ENCODE data around the gene POU2F3. TPM values are rescaled to one million over a fixed set of nuclear protein-coding genes. Genes with fewer than 3 reads are reported as not detected.

Gene POU2F3
- total RNA-seq, 1 experiment from 2014 or later: not detected

DNA sequence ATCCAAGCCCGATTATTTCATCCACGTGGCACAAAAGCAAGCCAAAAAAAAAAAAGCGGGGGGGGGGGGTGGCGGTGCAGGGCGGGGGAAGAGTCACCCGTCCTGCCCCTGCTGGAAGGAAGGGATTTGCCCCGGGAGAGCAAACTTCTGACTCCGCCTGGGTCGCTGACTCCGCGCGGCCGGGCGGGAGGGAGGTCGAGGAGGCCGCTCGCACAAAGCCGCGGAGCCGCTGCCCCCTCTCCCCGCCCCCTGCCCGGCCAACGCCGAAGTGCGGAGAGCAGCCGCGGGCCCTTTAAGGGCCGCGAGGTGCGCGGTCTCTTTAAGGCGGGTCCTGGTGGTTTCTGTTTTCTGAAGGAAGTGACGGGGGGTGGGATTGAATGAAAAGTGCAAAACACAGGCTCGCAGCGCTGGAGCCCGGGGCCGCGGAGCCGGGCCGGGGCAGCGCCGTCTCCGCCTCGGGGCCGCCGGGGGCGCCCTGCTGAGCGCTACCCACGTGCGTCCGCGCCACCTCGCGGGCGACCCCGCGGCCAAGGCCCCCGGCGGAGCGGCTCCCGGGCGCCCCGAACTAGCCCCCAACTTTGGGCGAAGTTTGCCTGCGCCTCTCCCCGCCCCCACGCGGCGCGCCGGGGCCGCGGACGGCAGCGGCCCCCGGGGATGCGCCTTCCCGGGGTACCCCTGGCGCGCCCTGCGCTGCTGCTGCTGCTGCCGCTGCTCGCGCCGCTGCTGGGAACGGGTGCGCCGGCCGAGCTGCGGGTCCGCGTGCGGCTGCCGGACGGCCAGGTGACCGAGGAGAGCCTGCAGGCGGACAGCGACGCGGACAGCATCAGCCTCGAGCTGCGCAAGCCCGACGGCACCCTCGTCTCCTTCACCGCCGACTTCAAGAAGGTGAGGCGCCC is 29.1 kb upstream of the POU2F3 start, which contains the start of gene OAF:
OAF (plus strand) TSS at position 407 of the 896 bp plus-strand sequence; CDS start at position 655, 248 bp downstream.
- DNase-seq (ENCODE audit: low read depth): peak; percentile 88

DNA sequence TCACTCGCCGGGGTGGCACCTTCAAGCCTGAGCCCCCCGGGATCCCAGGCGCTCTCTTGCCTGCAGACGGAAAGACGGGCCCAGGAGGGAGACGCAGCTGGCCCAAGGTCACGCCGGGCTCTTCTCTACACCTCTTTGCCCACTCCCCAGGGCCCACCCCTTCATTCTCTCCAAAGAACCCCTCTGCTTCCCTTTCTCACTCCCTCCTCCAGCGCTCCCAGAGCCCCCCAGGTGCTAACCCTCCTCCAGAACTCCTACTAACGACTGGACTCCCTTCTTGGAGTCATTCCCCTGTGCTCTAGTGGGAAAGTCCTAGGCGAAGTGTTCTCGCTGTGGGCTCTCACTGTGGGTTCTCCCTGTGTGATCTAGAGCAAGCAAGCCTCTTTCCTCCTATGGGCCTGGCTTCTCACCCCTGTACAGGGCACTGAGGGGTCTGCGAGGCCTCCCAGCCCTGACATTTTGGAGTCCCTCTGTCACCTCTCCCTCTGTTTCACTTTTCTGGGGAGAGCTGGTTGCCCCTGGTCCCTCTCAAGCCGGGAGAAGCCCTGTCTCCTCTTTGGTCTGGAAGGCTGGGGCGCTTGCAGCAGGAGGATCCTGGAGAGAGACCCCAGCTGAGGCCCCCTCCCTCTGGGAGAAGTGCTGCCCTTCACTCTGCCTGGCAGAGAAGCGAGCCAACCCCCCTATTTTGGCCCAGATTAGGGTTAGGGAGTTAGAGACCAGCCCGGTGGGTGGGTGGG is 28.2 kb upstream of the POU2F3 start:
- DNase-seq (ENCODE audit: low read depth): no peak

DNA sequence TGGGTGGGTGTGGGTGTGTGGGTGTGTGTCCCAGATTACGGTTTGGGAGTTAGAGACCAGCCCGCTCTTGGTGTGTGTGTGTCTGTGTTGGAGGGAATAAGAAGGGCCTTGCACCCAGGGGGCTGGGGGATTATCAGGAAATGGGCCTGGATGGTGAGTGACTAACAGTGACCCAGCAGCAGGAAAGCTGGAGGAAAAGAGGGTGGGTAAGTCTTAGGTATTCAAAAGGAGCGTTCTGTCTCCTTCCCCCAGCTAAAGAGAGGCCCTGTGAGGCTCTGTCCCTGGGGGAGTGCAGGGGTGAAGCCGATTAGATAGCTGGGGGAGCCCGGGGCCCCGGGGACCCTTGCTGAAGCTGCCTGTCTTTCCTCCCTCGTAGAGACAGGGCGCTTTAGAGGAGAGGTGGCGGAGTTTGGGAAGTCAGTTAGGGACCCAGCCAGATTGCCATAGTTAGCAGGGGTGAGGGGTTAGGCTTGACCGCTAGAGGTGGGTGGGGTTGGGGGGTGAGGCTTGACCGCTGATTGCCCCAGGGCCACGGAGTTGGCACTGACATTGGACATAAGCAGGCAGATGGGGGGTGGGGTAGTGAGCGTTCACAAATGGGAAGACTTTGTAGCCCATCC is 27.6 kb upstream of the POU2F3 start:
- DNase-seq (ENCODE audit: low read depth): no peak

DNA sequence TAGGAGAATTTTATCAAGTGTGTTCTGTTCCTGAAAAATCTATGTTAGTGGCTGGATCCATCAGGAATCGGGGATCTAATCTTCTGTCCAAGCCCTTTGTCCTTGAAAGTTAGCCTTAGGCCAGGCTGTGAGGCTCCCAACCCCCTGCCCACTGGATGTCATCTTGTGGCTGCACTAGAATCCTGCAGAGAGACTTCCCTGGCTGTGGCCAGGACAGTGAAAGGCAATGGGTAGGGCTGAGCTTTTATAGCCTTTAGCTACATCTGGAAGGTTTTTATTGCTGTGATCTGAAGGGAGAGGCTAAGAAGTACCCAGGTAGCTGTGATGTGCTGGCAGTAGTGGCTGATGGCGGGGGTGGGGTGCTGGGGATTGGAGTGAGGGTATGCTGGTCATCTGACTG is 27.0 kb upstream of the POU2F3 start:
- peak; percentile 39 for DNase-seq (ENCODE audit: low read depth)

DNA sequence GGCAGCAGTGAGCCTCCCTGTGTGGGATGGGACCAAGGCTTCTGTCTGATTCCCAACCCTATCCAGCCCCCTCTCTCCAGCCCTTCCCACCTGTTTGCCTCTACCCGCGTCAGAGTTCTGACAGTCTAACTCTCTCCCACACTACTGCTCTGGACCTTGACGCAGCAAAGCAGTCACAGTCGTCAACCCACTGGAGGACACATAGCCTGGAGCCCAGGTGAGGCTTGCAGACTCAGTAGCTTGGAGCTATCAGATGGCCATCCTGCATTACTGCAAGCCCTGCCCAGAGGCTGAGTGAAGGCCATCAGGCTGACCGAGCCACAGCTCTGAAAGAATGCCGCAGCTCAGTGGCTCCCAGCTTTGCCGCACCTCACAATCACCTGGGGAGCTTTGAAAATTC is 25.4 kb upstream of the POU2F3 start:
- DNase-seq (ENCODE audit: low read depth): no peak

DNA sequence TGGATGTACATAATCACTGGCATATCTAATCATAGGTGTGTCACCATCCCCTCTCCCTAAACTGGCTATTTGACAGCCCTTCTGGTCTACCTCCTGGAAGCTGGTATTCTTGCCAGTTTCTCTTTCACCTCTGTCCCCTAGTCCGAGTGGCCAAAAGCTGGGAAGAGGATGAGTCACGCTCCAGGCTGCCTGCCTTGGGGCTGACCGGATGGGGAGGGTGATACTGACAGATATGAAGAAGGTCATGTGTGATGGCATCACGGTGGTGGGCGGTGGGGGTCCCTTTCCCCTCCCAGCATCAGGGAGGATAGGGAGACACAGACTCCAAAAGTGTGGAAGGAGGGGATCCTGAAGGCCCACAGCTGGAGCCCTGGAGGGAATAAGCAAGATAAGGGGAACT is 24.3 kb upstream of the POU2F3 start:
- peak; percentile 82 for DNase-seq (ENCODE audit: low read depth)

DNA sequence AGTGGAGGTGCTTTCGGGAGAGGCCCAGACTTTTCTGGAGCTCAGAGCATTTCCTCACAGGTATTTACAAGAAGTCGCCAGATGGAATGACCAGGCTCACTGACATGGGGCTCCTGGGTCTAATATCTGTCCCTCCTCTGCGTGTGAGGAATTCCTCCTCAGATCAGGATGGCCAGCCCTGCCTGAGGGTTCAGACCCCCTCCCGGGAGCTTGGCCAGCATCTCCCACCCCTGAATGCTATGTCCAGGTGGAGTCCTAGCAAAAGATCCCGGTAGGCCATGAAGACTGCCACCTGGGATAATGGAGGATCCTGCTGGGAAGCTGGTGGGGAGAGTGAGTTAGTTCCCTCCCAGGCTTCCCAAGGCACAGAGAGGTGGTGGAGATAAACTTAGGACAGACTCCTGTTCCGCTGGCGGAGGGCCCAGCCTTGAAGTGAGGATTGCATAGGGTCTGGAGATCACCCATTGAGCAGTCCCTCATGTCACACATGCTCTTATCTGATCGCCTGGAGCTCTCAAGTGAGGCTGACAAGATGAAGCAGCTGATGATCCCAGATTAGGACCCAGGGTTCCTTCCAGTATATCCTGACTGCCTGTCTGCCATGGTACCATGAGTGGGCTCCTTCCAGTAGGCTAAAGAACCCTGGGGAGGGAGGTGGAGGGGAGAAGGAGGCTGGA is 23.4 kb upstream of the POU2F3 start:
- DNase-seq (ENCODE audit: low read depth): no peak

DNA sequence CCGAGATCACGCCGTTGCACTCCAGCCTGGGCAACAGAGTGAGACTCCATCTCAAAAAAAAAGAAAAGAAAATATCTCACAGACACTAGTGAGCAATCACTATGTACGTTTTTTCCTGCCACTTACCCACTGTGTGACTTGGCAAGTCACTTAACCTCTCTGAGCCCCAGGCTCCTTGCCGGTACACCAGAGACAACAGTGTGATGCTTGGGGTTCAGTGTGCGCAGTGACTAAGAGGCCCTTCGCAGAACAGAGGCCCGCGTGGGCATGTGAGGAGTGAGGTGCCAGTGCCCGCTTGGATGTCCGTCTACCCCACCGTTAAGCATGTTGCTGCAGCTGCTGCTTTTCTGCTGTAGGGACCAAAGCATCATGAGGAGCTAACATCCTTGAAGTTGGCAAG is 22.4 kb upstream of the POU2F3 start:
- no peak for DNase-seq (ENCODE audit: low read depth)

DNA sequence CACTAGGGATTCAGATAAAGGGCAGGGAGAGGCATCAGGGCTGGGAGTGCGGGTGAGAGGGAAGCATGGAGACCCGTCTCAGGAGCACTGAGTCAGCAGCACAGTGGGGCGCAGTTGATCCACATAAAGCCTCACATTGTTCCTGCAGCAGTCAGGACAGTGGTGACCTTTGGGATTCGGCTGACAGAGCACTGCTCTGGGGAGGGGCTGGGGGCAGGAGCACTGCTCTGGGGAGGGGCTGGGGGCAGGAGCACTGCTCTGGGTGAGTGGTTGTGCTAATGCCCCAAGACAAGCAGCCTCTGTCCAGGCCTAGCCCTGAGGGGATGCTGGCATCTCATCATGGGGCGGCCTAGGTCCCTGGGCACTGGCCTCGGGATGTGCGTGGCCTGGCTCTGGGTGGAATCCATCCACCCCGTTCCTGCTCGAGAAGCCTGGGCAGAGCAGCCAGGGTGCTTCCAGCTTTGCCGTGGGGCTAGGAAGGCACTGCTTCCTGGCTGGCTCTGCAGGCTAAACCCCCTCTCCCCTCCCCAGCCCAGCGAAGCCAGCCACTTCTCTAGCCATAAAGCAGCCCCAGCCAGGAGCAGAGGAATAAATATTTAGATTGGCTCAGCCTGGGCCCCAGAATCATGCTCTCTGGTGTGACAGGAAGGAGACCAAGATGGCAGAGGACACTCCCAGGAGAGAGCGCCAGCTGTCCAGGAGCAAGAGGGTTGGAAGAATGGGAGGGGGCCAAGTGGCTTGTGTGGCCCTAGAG is 21.8 kb upstream of the POU2F3 start:
- DNase-seq (ENCODE audit: low read depth): peak; percentile 45

DNA sequence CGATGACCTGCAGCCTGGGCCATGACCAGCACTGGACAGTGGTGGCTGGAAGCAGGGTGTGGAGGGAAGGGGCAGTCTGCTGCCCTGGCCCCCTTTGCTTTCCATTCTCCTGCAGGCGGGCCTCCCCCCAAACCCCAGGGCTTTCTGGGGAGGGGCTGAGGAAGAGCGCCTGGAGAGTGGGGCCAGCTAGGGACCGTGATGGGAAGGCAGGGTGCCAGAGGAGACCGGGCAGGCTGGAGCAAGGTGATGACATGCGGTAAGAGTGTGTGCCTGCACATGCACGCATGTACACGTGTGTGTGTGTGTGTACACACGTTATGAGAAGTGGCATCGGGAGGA is 21.3 kb upstream of the POU2F3 start:
- no peak for DNase-seq (ENCODE audit: low read depth)

DNA sequence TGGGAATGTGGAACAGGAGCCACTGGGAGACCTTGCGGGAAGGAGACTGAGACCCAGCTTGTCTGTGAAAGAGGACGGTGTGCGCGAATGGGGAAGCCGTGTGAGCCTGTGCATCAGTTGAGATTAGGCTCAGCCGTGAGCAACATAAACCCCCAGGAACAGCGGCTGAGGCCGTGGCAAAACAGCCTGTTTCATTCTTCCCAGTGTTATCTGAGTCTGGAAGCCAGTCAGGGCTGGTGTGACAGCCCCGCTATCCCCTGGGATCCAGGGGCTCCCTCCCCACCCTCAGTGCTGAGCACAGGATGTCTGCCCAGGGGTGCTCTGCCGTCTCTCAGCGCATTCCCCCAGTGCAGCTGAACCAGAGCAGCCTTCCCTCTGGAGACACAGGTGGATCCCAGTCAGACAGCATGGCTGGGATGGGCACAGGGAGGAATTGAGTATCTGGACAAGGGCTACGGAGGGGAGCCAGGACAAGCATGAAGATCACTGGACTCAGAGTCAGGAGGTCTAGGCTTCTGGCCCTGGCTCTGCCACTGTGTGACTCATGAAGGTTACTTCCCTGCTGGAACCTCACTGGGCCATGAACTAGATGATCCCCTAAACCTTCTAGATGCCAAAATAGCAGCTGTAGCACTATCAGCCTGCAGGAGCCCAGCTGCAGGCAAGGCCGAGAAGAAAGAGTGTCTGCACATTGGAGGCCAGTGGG is 20.6 kb upstream of the POU2F3 start:
- peak; percentile 26 for DNase-seq (ENCODE audit: low read depth)

DNA sequence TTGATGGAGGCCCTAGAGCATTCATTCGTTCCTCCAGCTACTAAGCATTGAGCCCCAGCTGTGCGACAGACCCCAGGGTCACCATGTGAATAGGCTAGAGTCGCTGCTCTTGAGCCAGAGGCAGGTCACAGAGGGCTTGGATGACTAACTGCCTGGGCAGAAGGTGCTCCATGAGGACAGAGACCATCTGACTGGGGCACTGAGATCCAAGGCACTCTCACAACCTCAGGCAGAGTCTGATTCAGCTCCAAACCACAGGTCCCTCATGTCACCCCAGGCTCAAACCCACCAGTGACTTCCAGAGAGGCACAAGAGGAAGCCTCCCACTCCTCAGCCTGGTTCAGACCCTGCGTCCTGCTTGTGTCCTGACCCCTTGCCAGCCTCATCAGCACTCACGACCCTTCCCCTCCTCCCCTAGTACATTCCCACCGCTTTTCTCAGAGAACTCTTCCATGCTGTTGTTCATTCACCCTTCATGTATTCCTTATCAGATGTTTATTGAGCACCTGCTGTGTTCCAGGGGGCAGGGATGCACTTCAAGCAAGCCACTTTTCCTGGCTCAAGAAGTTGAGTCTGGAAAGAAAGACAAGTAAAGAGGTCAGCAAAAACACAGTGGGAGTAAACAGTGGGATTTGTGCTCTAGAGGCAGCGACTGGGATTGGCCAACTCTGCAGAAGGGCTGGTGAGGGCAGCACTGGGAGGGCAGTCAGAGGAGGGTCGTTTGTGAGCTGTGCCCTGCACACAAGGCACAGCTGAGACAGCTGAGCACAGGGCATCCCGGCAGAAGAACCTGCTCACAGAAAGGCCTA is 19.8 kb upstream of the POU2F3 start:
- DNase-seq (ENCODE audit: low read depth): peak; percentile 36

DNA sequence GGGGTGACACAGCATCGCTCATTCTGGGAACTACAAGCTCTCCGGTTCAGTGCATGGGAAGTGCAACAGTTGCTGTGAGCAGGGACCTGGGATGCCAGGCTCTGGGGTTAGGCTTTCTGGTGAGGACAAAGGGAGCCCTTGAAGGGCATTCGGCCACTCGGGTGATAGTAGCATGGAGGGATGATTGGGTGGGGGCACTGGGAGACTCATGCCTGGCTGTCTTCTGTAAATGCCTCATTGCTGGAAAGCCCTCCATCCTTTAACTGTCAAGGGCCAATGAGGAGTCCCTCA is 19.2 kb upstream of the POU2F3 start:
- DNase-seq (ENCODE audit: low read depth): no peak

DNA sequence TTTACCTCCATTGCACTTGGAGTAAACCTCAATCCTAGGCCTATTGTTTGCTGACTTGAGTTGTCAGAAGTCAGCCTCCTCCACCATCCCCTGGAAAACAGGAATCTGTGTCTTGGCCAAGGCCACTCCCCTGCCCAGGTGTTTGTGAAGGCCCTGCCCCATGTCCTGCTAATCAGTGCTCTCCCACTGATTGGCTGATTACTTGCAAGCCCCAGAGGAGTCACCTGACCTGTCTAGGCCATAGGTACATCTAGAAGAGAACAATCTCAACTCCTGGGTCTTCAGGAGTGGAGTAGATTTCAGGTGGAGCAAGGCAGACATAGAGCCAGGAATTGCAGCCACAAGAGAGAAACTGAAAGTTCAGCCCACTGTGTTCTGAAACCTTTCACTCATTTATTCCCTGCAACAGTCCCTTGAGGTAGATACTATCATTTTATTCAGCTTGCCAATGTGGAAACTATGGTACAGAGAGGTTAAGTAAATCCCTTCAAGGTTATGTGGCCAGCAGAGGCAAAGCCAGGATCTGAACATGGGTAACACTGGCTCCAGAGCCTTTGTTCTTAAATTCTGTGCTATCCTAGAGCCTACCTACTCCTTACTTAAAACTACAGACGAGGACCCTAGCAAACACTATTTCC is 18.7 kb upstream of the POU2F3 start:
- no peak for DNase-seq (ENCODE audit: low read depth)

DNA sequence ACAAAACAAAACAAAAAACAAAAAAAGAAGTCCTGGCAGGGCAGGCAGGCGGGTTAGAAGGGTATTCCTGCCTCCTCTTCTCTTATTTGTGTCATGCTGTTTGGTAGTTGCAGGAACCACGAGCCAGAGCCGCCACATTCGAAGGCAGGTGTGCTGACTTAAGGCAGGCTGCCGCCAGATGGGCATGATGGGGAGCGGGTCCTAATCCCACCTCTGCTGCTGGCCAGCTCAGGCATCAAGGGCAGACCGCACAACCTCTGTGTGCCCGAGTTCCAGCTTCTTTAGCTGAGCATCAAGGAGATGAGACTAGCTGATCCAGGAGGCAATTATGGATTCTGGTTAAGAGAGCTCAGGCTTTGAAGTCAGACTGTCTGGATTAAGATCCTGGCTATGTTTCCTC is 17.0 kb upstream of the POU2F3 start:
- no peak for DNase-seq (ENCODE audit: low read depth)

DNA sequence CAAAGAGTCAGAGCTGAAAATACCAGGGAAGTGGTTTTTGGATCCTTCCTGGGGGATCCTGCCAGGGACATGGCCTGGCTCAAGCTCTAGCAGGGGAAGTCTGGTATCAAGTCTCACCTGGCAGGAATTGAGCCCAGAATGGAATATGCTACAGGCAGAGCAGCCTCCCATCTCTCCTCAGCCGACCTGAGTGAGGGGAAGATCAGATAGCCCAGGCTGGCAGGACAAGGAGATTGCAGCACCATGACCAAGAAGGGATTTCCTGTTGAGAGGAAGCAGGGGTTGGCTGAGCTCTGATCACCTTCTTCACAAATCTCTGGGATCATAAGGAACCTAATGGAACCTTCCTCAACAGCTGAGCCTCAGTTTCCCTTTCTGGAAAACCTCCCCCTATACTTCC is 16.1 kb upstream of the POU2F3 start:
- no peak for DNase-seq (ENCODE audit: low read depth)

DNA sequence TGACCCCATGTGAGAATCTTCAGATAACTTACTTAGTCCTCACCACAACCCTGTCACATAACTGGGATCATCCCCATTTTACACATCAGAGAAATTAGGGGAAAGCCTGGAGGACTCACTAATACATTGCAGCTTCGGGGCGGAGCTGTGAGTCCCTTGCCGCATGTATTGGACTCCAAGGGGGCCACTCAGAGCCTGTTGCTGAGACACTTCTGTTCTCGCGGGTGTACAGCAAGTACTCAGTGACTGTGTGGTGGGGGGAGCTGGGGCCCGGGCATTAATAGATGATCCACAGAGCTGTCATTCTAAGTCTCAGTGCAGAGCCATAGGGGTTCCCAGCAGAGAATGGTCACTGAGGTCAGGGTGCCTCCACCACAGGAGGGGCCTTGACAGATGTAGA is 15.6 kb upstream of the POU2F3 start:
- DNase-seq (ENCODE audit: low read depth): no peak

DNA sequence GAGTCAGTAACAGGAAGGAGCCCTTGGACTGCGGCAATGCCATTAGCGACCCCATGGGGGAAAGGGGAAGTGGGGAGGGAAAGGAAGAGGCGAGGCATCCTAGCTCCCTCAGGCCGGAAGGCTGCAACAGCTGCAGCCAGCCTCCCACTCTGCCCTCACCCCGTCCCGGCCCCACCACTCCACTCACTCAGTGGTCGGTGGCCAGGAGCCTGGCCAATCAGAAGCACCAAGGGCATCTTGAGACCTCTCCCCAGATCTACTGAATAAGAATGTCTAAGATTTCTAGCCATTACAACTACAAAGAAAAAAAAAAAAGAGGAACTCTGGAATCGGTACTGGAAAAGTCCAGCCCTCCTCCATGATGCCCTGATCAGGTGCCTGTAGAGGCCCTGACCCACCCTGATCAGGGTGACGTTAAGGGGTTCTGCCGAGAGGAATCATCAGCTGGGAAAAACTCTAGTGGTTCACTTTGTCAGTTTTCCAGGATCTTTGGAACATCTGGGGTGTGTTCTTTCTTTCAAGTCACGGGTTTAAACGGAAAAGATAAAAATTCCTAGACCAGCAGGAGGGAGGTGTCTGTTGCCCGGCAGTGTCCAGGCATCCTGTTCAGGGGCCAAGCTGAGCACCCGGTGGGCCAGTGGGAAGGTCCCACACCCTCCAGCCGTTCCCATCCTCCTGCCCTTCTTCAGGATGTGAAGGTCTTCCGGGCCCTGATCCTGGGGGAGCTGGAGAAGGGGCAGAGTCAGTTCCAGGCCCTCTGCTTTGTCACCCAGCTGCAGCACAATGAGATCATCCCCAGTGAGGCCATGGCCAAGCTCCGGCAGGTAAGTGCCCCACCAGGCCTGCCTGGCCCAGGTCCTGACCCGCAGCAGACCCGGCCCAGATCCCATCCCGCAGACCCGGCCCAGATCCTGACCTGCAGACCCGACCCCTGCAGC is 14.7 kb upstream of the POU2F3 start:
- DNase-seq (ENCODE audit: low read depth): no peak

Measured in RPMI7951 (cell line).